ENCODE measurements around the gene ACTBL2.

Gene ACTBL2

GRCh38 chr5:57448287-57448686 is 34.3 kb downstream of the ACTBL2 start:
- no peak for DNase-seq

GRCh38 chr5:57447658-57448057 is 35.0 kb downstream of the ACTBL2 start:
- DNase-seq = no peak

DNA sequence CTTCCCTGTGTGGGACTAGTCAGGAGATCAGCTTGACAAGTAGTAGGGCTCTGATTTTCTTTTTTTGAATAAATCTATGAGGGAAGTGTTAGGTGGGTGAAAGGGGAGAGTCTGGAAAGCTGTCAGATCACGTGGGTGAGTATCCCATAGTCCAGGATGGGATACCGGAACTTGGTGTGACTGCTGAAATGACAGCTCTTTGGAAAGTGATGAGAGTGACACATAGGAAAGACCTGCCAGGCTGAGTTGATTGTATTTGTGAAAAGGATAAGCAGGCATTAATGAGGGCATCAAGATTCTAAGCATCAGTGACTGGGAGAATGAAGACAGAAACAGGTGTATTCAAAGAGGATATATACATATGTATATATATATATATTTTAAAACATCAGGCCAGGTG is 35.6 kb downstream of the ACTBL2 start:
- no peak for DNase-seq

GRCh38 chr5:57445705-57446037 is 36.9 kb downstream of the ACTBL2 start:
- no peak for DNase-seq

DNA sequence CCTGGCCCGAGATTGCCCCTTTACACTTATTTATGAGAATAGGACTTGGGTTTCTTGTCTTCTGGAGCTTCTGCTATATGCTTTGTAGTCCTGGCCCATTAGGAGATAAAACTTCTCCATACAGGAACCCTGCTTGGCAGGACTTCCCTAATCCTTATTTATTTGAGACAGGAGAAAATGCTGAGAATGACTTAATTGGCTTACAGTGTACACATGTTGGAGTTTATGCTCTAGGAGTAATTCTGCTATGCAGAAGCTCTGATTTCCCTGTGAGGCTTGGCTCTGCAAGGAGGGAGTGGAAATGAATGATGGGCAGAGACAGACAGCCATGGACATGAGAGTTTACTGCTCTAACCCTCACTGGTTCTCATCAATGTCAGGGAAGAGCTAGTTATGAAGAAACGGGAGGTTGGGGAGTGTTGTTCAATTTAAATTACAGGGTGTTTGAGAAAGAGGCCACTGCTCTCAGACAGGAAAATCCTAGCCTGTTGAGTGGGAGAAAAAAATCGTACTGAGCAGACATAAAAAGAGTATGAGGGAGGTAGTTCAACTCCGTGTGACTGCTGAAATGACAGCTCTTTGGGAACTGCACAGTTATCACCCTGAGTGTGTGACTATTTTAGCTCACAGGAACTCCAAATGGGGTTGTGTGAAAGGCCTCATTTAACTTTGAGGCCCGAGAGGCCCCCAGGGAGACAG is 37.5 kb downstream of the ACTBL2 start:
- DNase-seq = no peak

DNA sequence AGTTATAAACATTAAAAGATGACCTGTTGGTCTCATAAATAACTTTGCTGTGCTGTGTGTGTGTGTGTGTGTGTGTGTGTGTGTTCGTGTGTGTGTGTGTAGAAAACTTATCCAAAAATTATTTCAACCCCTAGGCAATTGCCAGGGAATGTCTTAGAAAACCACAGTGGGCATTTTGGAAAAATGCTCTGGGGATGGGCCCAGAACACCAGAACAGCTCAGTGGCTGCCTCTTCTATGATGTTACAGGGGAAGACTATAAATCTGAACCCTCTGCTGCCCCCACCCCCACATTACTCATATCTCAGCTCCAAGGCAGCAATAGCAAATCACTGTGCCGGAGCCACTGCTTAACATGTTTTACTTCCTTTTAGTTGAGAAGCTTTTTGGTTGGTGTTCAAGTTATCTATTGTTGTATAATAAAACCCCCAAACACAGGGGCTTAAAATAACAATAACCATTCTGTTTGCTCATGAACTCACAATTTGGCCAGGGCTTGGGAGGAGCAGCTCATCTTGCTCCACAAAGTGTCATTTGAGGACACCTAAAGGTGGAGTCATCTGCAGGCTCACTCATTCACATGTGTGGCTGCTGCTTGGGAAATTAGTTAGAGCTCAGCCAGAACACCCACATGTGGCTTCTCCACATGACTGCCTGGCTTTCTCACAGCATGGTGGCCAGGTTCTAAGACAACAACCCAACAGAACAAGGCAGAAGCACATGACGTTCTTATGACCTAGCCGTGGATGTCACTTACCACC is 40.4 kb downstream of the ACTBL2 start:
- DNase-seq = no peak

DNA sequence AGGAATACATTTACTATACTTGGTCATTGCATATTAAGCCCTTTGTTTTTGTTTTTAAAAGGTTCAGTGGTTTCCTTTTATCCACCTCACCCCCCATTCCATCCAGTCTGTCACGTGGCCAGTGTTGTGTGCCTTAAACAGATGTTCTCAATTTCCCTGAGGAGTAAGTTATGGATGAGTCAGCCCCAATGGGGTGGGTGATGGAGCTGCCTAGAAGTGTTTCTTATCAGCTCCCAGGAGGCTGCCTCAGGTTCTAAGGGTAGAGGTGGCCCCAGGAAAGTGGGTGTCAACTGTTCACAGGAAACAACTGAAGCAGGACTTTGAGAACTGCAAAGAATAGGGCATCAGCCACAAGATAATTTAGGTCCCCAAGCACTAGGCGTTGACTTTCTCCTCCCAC is 41.1 kb downstream of the ACTBL2 start:
- no peak for DNase-seq

GRCh38 chr5:57439601-57440000 is 43.0 kb downstream of the ACTBL2 start:
- DNase-seq = no peak

DNA sequence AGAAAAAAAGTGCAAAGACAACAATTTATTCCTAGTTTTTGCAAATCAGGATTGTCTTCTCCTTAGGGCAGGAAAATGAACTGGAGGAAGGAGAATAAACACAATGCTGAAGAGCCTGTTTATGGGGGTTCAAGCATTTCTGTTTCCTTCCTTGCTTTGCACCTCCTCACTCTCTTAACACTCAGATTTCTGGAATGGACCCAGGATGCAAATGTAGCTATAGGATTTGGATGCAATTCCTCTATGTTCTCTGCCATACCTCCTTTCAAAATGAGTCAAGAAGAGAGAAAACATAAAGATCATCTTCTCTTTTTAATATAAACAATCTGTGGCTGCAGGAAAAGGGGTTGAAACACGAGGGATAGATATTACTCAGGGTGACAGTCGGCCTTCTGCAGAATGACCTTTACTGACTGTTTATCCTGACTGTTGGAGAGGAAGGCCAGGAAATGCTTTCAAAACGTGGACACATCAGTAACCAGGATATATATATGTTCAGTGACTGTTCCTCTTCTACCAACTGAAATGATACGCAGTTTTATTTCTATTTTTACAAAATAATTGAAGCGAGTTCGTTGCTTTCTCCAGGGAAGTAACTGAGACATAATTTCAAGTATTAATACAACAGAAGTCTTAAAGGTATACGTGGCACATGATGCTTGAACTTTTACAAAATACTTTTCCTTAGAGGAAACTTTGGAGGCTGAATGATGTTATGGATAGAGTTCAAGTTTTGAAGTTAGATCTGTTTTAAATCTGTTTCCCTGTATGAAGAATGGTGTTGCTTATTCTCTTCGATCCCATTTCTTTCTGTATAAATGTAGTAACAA is 44.4 kb downstream of the ACTBL2 start:
- DNase-seq = no peak

- DNase-seq = no peak
These were observed 46.0 kb downstream of the ACTBL2 start for GRCh38 chr5:57436586-57436985.

GRCh38 chr5:57435701-57436134 is 46.9 kb downstream of the ACTBL2 start:
- no peak for DNase-seq

DNA sequence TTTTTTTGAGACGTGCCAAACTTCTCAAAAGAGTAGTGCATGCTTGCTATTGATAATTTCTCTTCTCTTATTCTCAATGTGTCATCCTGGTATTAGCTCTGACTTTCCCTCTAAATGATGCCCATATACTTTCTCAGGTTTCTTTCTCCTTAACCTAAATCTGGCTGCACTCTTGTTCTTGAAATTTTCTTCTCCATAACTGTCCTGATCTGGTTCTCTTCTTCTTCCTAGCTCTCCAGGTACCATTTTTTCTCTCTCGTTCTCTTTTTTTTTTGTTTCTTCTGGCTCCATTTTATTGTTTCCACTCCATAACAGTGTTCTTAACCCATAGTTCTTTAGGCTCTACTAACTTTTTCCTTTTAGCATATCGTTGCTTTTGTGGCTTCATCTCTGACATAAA is 47.9 kb downstream of the ACTBL2 start:
- no peak for DNase-seq

DNA sequence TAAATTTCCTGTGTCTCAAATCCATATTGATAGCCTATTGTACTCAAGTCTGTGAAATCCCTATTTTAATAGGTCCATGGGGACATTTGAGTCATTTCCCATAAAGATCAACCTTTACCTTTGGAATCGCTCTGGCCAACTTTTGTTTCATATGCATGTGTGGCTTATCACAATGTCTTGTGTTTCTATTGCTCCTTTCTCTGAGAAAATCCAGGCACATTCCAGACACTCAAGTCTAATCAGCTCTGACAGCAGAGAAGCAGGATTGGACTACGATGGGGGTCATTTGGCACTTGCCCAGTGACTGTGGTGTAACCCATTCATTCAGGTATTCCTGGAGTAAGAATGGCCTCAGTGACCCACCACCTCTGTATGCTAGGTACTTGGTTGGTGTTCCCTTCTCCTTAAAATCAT is 48.4 kb downstream of the ACTBL2 start:
- DNase-seq = no peak

GRCh38 chr5:57432876-57433275 is 49.7 kb downstream of the ACTBL2 start:
- no peak for DNase-seq

- DNase-seq = no peak
These were observed 50.9 kb downstream of the ACTBL2 start for GRCh38 chr5:57431759-57432158.
